ENCODE data around the gene FAM170B. TPM values are rescaled to one million over a fixed set of nuclear protein-coding genes. Genes with fewer than 3 reads are reported as not detected.
A peak's percentile ranks its signal among the peaks of the same experiment; 100 is the strongest.

The FAM170B gene
- total and polyA plus RNA-seq, 4 donors = not detected

DNA sequence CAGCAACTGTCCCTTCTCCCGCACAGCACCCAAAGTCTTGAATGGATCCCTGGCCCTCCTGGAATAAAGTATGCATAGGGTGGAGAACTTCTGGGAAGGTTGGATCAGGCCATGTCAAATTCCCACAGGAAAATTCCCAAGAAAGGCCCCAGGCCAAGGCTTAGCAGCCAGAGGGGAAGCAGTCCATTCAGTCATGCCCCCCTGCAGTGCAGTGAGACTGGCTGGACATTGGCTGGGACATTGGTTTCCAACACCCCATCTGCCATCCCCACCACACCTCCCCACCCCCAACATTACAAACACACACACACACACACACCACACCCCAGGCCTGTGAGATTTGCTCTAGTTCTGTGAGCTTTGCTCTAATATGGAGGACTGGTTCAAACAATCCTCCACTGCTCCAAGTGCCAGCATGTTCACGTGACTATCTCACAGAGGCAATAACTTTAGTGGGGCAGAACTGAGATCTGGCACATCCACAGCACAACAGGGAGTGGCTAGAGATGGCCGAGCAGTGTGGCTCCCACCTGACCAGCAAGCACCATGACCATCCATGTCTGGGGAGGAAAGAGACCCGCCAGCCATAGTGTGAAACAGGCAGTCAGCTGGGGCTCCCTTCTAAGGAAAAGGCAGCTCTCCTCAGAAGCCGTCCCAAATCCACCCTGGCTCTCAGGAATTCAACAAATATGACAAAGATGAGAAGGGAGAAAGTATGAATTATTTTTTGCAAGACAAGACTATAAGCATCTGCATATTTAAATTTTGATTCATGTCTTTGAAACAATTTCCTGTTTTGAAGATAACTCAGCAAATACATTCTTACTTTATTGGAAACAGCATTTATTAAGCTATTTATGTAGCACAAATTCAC, 6.7 kb upstream of the FAM170B start:
- 79% methylated on average over 2 of the region's 5 CpGs for WGBS (ENCODE audit: insufficient coverage)
- Histone ChIP-seq H3K27me3 (ENCODE audit: control insufficient read depth, insufficient read depth, low read length) (no peaks in the 10 kb centered on the region), H3K4me1 (ENCODE audit: control insufficient read depth, insufficient read depth, low read length) (peaks cover 10% of the 10 kb centered on the region), H3K36me3 (ENCODE audit: control insufficient read depth, insufficient read depth, low read length) (no peaks in the 10 kb centered on the region), H3K9me3 (ENCODE audit: control insufficient read depth, insufficient read depth, low read length) (no peaks in the 10 kb centered on the region), H3K27ac (ENCODE audit: low read depth, low read length) (no peak overlapping the region), H3K4me3 (ENCODE audit: low read depth, low read length) (no peak overlapping the region)
- DNase-seq (ENCODE audit: low read depth in 4 of 6, low spot score in 6 of 6) = no peak

DNA sequence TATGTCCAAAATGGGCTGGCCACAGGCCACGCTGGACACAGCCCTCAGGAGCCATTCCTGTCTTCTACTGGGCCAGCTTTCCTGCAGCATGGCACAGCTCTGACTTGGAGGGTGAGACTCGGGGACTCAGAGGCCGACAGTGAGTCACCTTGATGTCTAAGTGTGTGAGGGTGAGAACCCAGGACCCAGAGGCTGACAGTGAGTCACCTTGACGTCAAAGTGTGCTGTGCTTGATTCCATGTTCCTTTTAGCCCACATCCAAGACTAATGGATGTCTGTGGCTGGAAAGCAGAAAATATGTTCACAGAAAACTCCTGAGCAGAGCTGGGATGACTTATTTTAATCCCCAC, 6.0 kb upstream of the FAM170B start:
- Histone ChIP-seq H3K9me3 (ENCODE audit: control insufficient read depth, insufficient read depth, low read length) (no peaks in the 10 kb centered on the region), H3K27ac (ENCODE audit: low read depth, low read length) (no peak overlapping the region), H3K27me3 (ENCODE audit: control insufficient read depth, insufficient read depth, low read length) (no peaks in the 10 kb centered on the region), H3K4me1 (ENCODE audit: control insufficient read depth, insufficient read depth, low read length) (peaks cover 10% of the 10 kb centered on the region), H3K4me3 (ENCODE audit: low read depth, low read length) (no peak overlapping the region), H3K36me3 (ENCODE audit: control insufficient read depth, insufficient read depth, low read length) (no peaks in the 10 kb centered on the region)
- WGBS (ENCODE audit: insufficient coverage) = 96% methylated on average over 3 of the region's 4 CpGs
- no peak for DNase-seq (ENCODE audit: low read depth in 4 of 6, low spot score in 6 of 6)

DNA sequence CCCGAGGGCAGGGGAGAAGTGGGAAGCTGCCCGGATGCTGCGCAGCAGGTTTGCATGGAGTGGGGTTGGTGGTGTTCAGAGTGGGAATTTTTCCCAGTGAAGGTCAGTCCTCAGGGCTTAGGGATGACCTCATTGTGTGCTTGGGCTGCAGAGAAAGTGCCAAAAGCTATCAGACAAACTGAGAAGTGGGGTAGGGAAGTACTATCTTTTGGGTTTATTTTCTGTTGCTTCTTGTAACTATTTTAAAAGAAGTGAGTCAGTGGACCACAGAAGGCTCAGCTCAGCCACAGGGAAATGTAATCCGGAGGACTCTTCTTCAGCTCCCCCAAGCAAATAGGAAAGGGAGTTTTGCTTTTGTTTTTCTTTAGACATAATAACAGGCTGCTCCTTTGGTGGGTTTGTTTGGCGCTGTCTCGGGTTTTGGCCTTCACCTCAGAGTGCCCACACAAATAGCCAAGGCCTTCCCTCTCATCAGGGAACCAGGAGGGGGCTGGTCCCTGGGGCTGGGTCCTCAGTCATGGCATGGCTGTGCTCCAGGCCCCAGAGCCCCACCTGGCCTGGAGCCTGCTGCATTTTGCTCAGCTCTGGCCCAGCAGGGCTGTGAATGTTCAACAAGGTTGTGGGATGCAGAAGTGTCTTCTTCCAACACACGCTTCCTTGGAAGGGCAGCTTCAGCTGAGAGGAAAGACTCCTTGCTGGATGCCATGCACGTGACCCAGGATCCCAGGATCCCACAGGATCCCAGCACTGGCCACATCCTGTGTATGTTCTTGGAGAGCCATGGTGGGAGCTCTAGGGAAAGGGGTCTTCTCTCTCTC, 5.4 kb upstream of the FAM170B start:
- 82% methylated on average over 6 of the region's 8 CpGs for WGBS (ENCODE audit: insufficient coverage)
- H3K36me3 ChIP-seq (ENCODE audit: control insufficient read depth, insufficient read depth, low read length) = no peaks in the 10 kb centered on the region
- no peaks in the 10 kb centered on the region for H3K27me3 ChIP-seq (ENCODE audit: control insufficient read depth, insufficient read depth, low read length)
- H3K27ac ChIP-seq (ENCODE audit: low read depth, low read length) = peak overlapping the region; percentile 50
- no peak for DNase-seq (ENCODE audit: low read depth in 4 of 6, low spot score in 6 of 6)
- no peaks in the 10 kb centered on the region for H3K9me3 ChIP-seq (ENCODE audit: control insufficient read depth, insufficient read depth, low read length)
- no peak overlapping the region for H3K4me3 ChIP-seq (ENCODE audit: low read depth, low read length)
- H3K4me1 ChIP-seq (ENCODE audit: control insufficient read depth, insufficient read depth, low read length) = peaks cover 10% of the 10 kb centered on the region

DNA sequence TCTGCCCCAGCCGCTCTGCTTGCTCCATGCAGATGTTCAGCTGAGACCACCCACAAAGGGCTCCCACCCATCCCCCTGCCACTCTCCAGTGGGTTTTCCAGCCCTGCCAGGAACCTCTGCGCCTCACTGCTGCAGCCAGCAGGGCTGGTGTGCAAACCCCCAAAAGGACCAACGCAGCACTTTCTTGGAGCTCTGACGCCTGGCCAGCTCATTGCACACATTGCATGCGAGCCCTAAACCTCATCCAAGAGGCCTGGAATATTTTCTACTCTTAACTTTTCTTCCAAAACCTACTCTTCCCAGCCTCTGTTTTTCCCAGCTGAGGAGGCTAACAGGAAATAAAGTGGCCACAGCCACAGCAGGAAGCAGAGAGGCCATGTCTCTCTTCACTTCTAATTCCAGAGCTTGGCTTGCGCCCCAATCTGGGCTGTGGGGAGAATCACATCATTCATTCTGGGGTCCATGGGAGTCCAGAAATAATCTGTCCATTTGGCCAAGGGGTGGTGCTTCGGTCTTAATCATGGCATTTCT, 4.6 kb upstream of the FAM170B start:
- DNase-seq (ENCODE audit: low read depth in 4 of 6, low spot score in 6 of 6) = no peak
- Histone ChIP-seq H3K27me3 (ENCODE audit: control insufficient read depth, insufficient read depth, low read length) (no peaks in the 10 kb centered on the region), H3K4me1 (ENCODE audit: control insufficient read depth, insufficient read depth, low read length) (peaks cover 10% of the 10 kb centered on the region), H3K27ac (ENCODE audit: low read depth, low read length) (peak overlapping the region; percentile 43), H3K4me3 (ENCODE audit: low read depth, low read length) (no peak overlapping the region), H3K9me3 (ENCODE audit: control insufficient read depth, insufficient read depth, low read length) (no peaks in the 10 kb centered on the region), H3K36me3 (ENCODE audit: control insufficient read depth, insufficient read depth, low read length) (no peaks in the 10 kb centered on the region)
- WGBS (ENCODE audit: insufficient coverage) = 84% methylated on average over 6 of the region's 7 CpGs

DNA sequence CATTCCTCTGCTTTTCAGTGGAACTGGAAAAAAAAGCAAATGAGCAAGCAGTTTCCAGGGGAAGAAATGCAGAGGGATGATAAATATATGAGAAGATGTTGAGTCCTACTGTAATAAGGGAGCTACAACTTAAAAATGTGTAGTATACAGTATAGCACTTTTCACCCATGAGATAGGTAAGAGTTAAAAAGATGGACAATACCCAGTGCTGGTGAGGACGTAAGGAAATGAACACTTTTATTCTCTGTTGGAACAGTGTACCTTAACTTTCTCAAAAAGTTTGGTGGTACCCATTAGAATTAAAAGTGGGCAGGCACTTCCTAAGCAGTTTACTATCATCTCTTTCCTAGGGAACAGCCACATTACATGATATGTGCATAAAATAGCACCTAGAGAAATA, 2.7 kb upstream of the FAM170B start:
- Histone ChIP-seq H3K27ac (ENCODE audit: low read depth, low read length) (no peak overlapping the region), H3K9me3 (ENCODE audit: control insufficient read depth, insufficient read depth, low read length) (no peaks in the 10 kb centered on the region), H3K4me3 (ENCODE audit: low read depth, low read length) (no peak overlapping the region), H3K36me3 (ENCODE audit: control insufficient read depth, insufficient read depth, low read length) (no peaks in the 10 kb centered on the region), H3K4me1 (ENCODE audit: control insufficient read depth, insufficient read depth, low read length) (peaks cover 10% of the 10 kb centered on the region), H3K27me3 (ENCODE audit: control insufficient read depth, insufficient read depth, low read length) (no peaks in the 10 kb centered on the region)
- WGBS (ENCODE audit: insufficient coverage) = no CpG with 5 or more reads among the region's 1 CpG
- no peak for DNase-seq (ENCODE audit: low read depth in 4 of 6, low spot score in 6 of 6)

DNA sequence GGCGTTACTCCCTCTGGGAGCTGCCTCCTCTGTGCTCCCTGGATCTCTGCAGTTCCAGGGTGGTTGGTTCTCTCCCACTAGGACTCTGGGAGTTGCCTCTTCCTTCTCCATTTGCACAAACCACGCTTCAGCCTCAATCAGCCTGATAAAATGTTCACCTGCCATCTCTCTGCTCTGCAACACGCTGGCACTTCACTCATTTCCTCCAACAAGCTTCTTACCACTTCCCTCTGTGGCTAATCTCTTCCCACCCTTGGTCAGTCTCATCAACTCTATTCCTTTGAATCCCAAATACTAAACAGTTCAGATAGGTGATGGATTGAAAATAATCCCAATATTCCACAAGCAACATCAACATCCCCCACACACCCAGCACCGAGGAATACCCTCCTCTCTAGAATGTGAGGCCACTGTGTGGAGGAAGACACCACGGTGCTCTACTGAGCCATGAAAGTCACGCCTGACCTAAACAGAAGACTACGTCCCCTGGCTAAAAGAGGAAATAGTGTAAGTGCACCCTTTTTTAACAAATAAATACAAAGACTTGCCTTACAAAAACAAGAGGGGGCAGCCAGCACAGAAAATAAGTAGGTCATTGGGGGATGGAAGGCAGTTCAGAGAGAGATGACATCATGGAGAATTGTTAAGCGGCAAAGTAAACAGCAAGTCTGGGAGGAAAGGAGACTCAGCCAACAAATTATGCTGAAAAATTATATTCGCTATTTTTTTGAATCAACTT, 1.9 kb upstream of the FAM170B start:
- WGBS (ENCODE audit: insufficient coverage) = 90% methylated on average over 3 of the region's 9 CpGs
- Histone ChIP-seq H3K4me3 (ENCODE audit: low read depth, low read length) (no peak overlapping the region), H3K27me3 (ENCODE audit: control insufficient read depth, insufficient read depth, low read length) (no peaks in the 10 kb centered on the region), H3K4me1 (ENCODE audit: control insufficient read depth, insufficient read depth, low read length) (peaks cover 10% of the 10 kb centered on the region), H3K9me3 (ENCODE audit: control insufficient read depth, insufficient read depth, low read length) (no peaks in the 10 kb centered on the region), H3K36me3 (ENCODE audit: control insufficient read depth, insufficient read depth, low read length) (no peaks in the 10 kb centered on the region), H3K27ac (ENCODE audit: low read depth, low read length) (no peak overlapping the region)
- peak in 1 of 6 donors; percentile 26 for DNase-seq (ENCODE audit: low read depth in 4 of 6, low spot score in 6 of 6)

DNA sequence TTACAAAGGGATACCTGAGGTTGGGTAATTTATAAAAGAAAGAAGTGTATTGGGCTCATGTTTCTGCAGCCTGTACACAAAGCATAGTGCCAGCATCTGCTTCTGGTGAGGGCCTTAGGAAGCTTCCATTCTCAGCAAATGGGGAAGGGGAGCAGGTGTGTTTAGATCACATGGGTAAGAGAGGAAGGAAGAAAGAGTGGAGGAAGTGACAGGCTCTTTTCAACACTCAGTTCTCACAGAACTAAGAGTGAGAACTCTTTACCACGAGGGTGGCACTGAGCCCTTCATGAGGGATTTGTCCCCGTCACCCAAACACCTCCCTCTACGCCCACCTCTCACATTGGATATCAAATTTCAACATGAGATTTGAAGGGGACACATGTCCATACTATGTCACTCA, 506 bp upstream of the FAM170B start:
- WGBS (ENCODE audit: insufficient coverage) = 70% methylated on average over 3 of the region's 3 CpGs
- DNase-seq (ENCODE audit: low read depth in 4 of 6, low spot score in 6 of 6) = no peak
- Histone ChIP-seq H3K27ac (ENCODE audit: low read depth, low read length) (no peak overlapping the region), H3K9me3 (ENCODE audit: control insufficient read depth, insufficient read depth, low read length) (no peaks in the 10 kb centered on the region), H3K36me3 (ENCODE audit: control insufficient read depth, insufficient read depth, low read length) (no peaks in the 10 kb centered on the region), H3K4me3 (ENCODE audit: low read depth, low read length) (no peak overlapping the region), H3K27me3 (ENCODE audit: control insufficient read depth, insufficient read depth, low read length) (no peaks in the 10 kb centered on the region), H3K4me1 (ENCODE audit: control insufficient read depth, insufficient read depth, low read length) (peaks cover 5% of the 10 kb centered on the region)

DNA sequence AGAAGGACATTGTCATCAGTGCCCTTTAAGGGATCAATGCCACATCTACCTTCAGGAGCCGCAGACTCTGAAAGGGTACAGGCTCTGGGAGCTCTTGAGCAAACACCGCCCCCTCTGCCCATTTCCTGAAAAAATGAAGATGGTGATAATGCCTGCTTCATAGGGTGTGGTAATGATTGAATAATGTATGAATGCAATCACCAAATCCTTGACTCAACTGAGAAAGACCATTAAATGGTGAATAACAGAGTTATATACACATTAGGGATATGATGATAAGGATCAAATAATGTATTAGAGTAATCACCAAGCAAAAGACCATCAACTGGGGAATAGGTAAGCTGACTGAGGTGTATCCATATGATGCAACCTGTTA, 1.5 kb downstream of the FAM170B start:
- Histone ChIP-seq H3K27me3 (ENCODE audit: control insufficient read depth, insufficient read depth, low read length) (no peaks in the 10 kb centered on the region), H3K4me1 (ENCODE audit: control insufficient read depth, insufficient read depth, low read length) (no peaks in the 10 kb centered on the region), H3K27ac (ENCODE audit: low read depth, low read length) (no peak overlapping the region), H3K36me3 (ENCODE audit: control insufficient read depth, insufficient read depth, low read length) (no peaks in the 10 kb centered on the region), H3K9me3 (ENCODE audit: control insufficient read depth, insufficient read depth, low read length) (no peaks in the 10 kb centered on the region), H3K4me3 (ENCODE audit: low read depth, low read length) (no peak overlapping the region)
- DNase-seq (ENCODE audit: low read depth in 4 of 6, low spot score in 6 of 6) = no peak
- 100% methylated on average over 1 of the region's 2 CpGs for WGBS (ENCODE audit: insufficient coverage)

DNA sequence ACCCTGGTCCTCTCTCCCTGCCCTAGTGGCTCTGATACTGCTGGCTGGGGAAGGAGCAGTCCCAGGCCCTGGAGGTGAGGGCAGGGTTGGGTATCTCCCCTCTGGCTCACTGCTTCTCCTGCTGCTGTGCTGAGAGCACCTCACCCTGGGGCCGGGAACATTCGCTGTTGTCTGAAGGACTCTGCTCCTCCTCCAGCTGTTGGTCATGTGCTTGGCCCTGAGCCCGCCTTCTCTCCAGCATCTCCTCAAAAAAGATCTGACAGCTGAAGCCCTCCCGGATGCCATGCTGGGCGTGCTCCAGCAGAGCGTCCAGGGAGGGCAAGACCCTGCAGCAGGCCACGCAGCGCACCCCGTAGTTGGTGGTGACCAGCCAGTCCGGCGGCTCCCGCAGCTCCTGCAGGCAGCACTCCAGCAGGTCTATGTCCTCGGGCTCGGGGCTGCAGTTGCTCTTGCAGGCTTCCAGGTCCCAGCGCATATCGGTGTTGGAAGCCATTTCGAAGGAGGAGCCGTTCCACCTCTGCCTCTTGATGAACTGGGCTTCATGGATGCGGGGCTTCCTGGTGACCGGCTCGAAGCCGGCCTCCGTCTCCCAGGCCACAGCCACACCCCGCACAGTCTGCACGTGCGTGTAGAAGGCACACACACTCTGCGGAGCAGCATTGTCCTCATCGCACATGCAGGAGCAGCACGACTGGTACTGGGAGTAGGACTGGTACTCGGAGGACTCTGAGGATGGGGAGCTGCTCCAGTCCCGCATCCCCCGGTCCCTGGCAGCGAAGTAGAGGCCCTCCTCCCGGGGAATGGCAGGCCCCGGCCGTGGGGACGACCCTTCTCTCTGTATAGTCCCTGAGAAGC, 2.1 kb downstream of the FAM170B start:
- H3K27ac ChIP-seq (ENCODE audit: low read depth, low read length) = no peak overlapping the region
- WGBS (ENCODE audit: insufficient coverage) = 92% methylated on average over 34 of the region's 37 CpGs

More for the DNA sequence above, 2.1 kb downstream of the FAM170B start:
- no peak for DNase-seq (ENCODE audit: low read depth in 4 of 6, low spot score in 6 of 6)
- Histone ChIP-seq H3K36me3 (ENCODE audit: control insufficient read depth, insufficient read depth, low read length) (no peaks in the 10 kb centered on the region), H3K27me3 (ENCODE audit: control insufficient read depth, insufficient read depth, low read length) (no peaks in the 10 kb centered on the region), H3K9me3 (ENCODE audit: control insufficient read depth, insufficient read depth, low read length) (no peaks in the 10 kb centered on the region), H3K4me1 (ENCODE audit: control insufficient read depth, insufficient read depth, low read length) (no peaks in the 10 kb centered on the region), H3K4me3 (ENCODE audit: low read depth, low read length) (no peak overlapping the region)
